NCI-H1930 (cell line): ENCODE results near the gene PBX2.
"Not testable (repeated sequence)": the region's sequence is repeated elsewhere in the genome, so short reads cannot be mapped to it uniquely, and the experiment has no call there.

Experiments used
- DNase-seq, 2 experiments: peaks; one replicate each; lab custom pipeline; 2025; lab: John Stamatoyannopoulos, UW

Gene PBX2

DNA sequence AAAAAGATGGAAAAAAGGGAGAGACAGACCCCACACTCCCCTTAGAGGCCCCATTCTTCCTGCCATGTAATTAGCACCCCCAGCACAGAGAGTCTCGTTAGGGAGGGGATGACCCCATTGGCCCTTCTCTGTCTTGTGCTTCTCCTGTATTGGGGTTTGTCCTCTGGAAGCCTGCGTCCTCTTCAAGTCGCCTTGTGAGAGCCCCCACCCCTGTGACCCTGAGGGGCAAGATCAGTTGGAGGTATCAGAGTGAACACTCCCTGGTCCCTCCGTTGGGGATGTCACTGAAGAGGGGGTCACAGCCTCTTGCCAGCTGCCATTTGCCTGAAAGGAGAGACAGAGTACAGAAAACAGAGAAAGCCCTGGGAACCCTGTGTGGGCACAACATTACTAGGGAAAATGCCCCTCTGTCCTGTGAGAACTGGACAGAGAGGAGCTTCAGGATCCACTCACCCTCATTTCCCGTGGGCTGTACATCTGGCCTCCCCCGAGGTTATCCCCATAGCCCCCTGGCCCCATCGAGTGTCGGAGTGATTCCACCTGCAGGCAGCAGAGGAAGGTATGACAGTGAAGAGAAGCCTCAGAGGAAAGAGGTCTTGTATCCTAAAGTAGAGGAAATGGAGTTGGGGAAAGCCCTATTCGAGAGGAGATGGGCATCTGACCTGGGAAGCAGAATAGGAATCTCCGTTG, 3.7 kb downstream of the PBX2 start:
- DNase-seq = not testable (repeated sequence)

DNA sequence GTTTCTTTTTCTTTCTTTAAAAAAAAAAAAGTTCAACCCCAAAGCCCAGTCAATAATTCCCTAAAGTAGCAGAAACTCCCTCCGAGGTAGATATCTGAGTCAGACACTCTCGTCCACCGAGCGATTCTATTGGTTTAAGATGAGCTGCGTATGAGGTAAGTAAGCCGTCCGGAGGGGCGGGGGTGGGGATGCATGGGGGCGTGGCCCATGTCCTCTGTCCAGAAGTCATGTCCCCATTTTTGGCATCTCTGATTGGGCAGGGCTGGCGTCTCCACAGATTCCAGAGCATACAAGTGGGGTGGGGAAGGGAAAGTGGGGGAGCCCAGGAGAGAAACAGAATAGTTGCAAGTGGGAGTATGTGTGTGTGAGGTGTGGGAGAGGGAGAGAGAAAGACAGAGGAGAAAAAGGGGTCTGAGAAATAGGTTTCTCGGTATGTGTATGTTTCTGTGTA, 4.3 kb downstream of the PBX2 start:
- not testable (repeated sequence) for DNase-seq

DNA sequence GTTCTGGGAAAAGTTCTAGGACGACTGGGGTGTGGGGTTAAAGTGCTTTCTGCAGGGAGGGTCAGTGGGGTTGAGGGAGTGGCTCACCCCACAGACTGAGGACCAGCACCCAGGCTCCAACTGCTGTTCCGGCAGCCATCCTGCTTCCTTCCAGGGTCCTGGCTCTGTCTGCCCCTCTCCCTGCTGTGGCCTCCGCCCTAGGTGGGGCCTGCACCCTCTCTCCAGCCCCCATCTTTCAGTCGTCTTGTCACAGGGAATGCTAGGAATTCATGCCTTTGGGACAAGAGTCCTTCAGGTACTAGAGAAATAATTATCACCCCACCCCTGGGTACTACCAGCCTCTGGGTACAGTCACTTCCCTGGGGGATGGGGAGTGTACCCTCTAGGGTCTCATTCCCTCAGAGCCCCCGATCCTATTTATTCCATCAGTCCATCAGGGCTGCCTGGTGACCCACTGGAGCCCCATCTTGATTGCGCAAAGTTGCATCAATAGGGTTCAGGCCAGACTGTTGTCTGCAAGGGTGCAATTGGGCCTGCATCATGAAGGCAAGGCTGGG, 5.8 kb downstream of the PBX2 start, which contains the start of gene AGER:
Gene AGER (minus strand): TSS at position 170 of the 557 bp plus-strand sequence. CDS start 31 bp downstream, at position 139.
- DNase-seq = no peak

DNA sequence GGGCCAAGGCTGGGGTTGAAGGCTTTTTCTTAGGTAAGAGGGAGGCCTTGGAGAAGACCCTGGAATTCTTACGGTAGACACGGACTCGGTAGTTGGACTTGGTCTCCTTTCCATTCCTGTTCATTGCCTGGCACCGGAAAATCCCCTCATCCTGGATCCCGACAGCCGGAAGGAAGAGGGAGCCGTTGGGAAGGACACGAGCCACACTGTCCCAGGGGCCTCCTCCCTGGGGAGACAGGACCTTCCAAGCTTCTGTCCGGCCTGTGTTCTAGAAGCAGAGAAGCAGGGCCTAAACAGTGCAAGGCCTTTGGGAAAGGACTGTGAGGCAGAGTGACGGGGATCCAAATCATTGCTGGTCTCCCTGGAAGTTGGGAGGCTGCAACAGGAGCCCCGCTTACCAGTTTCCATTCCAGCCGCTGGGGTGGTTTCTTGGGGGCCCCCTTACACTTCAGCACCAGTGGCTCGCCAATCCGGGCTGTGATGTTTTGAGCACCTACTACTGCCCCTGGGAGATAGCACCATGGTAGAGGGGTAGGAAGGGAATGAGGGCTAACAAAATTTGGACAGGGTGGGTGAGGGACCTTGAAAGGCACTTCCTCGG, 6.4 kb downstream of the PBX2 start:
- no peak for DNase-seq

DNA sequence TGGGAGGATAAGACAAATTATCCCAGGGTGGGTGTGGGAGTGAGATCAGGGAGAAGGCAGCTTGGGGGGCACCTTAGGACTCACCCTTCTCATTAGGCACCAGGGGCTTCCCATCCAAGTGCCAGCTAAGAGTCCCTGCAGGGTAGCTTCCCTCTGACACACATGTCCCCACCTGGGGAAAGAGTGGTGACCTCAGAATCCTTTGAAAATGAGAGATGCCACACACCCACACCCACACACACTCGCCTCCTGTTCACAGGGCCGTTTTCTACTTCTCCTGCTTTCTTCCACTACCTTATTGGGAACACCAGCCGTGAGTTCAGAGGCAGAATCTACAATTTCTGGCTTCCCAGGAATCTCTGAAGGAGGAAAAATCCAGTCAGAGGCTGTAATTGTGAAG, 7.0 kb downstream of the PBX2 start:
- DNase-seq = no peak

DNA sequence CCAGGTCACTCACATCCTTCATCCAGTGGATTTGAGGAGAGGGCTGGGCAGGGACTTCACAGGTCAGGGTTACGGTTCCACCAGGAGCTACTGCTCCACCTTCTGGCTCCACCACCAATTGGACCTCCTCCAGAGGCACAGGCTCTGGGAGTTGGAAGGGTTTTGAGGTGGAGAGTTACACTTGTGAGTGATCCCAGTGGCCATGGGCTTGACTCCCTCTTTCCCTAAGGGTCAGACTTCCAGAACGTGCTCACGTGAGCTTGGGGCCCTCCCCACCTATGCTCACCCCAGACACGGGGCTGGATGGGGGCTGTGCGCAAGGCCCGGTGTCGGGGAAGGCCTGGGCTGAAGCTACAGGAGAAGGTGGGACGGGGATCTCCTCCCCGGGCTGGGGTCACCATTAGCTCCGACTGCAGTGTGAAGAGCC, 7.4 kb downstream of the PBX2 start:
- no peak for DNase-seq

DNA sequence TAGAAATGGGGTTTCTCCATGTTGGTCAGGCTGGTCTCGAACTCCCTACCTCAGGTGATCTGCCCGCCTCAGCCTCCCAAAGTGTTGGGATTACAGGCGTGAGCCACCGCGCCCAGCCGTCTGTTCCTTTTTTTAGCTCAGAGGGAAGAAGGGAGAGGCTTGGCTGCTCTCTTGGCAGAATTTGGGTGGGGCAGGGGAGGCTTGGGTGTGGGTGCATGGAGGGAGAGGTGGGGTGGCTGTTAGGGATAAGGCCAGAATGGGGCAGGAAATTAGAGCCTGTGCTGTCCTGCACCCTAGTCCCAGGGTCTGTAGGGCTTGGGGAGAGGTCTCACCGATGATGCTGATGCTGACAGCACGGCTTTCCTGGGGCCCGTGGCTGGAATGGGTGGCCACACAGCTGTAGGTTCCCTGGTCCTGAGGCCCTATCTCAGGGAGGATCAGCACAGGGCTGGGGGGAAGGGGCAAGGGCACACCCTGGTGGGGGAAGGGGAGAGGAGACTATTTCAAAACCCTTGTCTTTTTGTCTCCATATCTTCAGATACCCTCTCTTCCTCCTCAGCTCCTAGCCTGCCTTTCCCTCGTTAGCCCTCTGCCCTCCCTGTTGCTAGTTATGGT, 8.0 kb downstream of the PBX2 start:
- DNase-seq = no peak

DNA sequence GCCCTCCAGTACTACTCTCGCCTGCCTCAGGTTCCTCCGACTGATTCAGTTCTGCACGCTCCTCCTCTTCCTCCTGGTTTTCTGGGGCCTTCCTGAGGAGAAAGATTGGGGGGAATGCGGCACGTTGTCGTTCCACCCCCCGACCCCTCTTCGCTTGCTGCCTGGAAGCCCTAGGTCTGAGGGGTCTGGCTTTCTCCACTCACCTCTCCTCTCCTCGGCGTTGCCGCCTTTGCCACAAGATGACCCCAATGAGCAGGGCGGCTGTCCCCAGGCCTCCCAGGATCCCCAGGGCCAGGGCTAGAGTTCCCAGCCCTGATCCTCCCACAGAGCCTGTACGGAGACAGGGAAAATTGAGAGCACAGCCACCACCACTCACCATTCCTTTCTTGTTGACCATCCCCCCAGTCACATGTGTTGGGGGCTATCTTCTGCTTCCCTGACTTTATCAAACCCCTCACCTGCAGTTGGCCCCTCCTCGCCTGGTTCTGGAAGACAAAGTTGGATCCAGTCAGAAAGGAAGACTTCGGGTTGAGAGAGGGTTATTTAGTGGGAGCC, 8.8 kb downstream of the PBX2 start:
- DNase-seq = no peak

DNA sequence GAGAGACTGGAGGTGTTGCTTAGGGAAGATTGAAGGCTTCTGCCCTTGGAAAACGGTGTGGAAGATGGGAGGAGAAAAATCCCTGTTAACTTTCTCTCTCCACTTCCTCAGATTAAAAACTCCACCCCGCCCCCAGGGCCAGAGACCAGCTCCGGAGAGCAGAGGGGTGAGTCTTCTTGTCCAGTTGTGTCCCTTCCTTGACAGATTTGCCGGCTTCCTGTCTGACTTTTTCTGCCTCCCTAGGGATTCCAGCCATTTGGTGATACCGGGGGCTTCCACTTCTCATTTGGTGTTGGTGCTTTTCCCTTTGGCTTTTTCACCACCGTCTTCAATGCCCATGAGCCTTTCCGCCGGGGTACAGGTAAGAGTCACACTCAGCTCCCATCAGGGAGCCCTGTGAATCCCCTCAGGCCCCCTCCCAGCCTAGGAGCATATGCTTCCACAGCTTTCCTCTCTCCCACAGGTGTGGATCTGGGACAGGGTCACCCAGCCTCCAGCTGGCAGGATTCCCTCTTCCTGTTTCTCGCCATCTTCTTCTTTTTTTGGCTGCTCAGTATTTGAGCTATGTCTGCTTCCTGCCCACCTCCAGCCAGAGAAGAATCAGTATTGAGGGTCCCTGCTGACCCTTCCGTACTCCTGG, 10.1 kb downstream of the PBX2 start:
- DNase-seq = no peak

DNA sequence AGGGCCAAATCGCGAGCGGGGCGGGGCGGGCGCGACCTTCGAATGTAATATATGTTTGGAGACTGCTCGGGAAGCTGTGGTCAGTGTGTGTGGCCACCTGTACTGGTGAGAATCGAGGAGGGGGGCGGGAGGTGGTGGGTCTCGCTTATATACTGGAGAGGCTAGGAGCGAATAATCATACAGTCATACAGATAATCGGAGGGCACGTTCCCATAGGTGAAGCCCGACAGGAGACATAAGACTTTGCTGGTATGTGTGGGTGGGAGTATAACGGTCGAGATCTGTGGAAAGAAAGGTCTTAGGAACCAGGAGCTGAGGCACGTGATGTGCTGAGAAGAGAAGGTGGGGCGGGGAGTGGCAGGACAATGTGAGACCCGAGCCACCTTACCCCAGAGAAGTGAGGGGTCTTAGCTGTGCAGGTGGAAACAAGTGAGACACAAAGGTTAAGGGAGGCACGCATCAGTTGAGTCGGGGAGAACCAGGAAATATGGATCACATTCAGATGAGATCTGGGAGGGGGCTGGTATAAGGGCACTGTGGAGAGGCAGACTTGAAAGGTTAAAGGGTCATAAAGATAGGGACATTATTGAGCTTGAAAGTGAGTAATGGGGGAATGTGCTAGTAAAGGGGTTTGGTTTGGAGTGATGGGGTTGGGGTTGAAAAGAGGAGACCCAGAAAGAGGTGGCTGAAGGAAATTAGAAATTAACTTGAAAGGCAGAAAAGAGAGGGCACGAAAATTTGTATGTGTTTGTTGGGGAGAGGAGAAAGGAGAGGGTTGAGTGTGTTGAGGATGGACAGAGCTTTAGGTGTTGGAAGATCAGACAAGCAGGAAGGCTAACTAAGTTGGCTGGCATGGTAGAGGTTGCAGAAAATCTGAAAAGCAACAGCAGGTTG, 11.2 kb downstream of the PBX2 start:
- no peak for DNase-seq

DNA sequence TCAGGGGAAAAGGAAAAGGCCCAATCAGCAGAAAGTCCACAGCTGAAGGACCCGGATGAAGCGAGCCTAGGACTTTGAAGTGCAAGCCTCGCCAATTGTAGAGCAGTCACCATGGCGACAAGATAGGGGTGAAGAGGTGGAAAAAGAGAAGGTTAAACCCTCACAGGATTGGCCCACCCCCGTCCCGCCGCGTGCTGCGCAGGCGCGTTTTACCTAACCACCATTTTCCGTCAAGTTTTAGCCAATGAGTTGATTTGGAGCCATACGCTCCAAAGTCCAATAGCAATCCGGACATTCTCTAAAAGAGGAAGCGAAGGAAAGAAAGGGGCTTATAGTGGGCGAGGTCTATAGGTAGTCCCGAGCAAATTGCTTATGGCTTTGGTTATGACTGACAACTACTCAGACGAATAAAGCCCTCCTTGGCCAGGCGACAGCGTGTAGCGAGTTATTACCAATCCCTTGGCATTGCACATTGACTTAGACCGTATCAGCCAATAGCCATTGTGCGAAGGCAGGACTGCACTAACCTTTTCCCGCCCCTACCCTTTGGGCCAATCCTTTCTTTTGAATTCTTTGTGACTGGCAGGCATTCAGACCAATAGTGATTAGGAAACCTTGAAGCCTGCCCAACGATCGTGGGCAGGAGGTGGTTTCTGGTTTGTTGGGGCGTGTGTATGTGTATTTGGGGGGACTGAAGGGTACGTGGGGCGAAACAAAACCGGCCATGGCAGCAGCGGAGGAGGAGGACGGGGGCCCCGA, 12.0 kb downstream of the PBX2 start, which contains the start of gene RNF5:
Gene RNF5 (plus strand): TSS at position 618 of the 759 bp plus-strand sequence. CDS start 107 bp downstream, at position 725.
- peak; percentile 98 to 99 for DNase-seq

DNA sequence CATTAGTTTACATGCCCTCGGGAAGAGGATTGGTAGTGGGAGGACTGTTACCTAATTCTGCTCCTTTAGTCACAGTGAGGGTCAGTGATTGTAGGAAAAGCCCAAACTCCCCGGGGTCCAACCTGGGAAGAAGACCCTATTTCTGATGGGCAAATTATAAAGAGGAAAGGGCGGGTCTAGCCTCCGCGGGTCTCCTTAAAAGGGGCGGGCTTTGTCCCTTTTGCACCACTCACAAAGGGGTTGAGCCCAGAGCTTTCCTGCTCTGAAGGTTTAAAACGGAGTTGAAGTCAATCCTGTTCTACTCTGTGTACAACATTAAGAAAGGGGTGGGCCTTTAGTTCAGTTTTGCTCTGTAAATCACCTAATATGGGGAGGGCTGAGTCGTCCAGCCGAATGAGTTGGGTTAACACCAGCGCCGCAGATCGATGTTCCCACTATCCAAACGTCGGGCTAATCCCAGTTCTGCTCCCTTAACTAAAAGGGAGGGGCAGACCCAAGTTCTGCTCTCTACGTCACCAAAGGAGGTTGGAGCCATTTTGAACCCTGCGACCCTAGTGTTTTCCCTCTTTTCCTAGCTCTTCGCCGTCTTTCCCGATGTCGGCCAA, 12.7 kb downstream of the PBX2 start:
- peak in 1 of 2 experiments; percentile 69 for DNase-seq

DNA sequence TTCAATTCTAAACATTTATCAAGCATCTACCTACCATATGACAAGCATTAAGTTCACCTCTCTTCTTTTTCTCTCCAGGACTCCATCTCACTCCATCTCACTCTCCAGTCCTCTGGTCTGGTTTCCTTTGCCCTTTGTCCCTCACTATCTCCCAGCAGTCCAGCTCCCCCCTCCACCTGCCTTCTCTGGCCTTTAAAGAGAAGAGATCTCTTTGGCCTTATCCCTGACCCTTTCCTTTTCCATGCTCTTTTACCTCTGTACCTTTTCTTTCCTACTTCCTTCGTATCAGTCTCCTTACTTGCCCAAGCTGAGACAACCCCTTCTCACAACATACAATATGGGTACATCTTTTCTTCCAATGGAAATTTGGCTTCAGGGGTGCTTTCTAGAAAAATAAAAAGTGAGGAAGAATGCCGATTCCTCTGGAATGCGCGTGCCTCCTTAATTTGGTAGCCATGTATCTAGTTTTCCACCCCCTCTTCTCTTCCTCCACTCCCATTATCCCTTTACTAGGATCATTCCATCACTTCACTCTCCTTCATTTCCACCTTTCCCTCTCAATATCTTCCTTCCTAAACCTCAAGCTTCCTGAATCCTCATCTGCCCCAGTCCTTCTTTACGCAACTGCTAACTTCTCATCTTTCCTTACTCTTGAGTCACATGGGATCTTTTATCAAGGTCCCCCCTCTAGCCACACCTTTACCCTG, 13.4 kb downstream of the PBX2 start:
- no peak for DNase-seq

DNA sequence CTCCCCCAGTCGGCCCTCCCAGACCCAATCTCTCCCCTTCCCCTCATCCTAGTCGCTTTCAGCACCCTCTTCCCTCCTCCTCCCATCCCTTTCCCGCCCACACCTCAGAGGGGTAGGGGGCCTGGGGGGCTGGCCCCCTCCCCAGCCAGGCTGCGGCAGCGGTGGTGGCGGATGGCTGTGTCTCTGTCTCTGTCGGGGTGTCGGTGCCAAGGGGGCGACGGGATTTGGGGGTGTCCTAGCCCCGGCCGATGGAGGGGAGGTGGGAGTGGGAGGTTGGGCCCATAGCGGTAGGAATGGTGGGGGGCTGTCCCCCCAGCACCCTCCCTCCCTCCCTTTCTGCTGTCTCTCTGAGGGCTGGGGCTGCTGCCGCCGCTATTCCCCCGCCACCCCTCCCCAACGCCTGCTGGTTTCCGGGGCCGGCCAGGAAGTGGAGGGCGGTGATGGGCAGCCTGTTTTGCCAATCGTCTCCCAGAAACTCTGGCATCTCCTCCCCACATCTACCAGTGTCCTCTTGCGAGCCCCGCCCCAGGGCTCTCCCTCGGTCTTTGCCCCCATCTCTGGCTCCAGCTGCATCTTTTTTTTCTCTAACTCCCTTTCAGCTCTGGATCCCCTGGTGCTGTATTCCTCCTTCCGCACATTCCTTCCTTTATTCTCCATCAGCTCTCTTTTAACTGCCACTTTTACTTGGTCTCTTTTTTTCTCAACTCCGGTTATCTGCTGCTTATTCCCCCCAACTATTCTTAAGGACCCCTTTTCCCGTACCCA, 14.1 kb downstream of the PBX2 start, which contains the start of gene AGPAT1:
Gene AGPAT1 (minus strand): TSS at position 374 of the 765 bp plus-strand sequence. CDS start 4,588 bp downstream, outside the sequence.
- DNase-seq = peak; percentile 84 to 94

DNA sequence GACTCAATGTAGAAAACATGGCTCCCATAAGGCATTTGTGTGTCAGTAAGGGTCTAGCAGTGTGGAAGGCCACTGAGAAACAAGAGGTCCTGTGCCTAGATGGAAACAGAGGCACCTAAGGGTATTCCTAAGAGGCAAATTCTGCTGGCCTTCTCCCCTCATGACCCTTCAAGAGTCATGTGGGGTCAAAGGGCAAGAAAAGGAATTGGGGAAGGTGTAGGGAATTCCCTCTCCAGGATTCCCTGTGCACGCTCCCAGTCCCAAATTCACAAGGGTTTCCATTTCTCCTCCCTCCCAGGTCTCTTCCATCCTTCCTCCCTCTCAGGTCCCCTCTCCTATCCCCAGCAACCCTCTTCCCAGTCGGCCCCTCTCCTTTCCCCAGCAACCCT, 14.7 kb downstream of the PBX2 start:
- DNase-seq = no peak

DNA sequence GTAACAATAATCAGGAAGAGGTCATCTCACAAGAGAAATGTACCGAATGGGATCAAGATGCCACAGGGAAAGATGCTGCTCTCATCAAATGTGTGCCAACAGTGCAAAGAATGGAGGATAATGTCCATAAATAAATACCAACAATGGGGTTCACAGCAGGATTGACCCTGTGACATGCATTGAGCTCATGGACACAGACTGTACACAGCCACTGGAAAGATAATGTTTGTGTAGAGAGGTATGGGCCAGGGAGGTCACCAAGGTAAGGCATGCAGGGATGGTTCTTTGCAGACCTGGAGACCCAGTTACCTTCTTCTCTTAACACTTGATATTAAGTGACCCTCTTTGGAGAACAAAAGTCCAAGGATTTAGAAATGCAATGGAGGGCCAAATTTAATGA, 15.6 kb downstream of the PBX2 start:
- no peak for DNase-seq

DNA sequence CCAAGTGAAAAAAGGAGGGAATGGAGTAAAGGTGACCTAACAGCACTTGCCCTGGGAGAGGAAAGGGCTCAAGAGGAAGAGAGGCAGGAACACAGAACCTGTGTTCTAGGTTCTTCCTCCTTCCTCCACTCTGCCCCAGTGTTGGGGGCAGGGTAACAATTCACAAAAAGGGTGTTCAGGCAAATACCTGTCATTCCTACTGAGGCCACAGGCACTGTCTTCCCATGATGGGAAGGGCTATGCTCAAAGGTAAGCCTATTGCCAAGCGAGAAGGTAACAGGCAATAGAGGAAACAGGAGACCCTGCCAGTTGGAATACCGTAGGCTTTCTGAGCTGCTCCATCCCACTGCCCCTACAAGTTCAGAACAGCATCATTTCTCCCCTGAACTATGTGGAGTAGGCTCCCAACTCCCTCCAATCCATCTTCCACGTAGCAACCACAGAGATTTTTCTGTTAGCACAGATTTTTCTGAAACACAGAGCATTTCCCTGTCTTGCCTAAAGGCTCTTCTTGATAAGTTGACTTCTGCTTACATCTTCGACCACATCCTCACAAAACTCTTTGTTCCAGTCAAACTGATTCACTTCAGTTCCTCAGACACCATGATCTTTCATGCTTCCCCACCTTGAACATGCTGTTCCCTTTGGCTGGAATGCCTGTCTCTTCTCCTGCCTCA, 16.8 kb downstream of the PBX2 start:
- no peak for DNase-seq

DNA sequence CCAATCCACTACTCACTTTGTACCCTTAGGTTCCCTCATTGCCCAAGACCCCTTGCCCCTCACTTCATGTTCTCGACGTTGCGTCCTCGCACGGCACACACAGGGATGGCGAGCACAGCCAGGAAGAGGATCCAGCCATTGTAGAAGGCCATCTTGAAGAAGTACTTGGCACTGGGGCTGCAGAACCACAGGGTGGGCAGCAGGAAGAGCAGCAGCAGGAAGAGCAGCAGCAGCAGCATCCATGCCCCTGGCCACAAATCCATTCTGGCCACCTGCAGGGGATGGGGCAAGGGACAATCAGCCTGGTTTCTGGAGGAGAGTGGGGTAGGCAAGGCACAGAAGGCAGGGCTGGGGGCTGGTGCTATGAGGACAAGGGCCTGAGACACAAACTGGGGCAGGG, 18.8 kb downstream of the PBX2 start:
- DNase-seq = no peak
